IMR-90 (cell line): ENCODE data around the gene DUOX1. TPM values are rescaled to one million over a fixed set of nuclear protein-coding genes. Genes with fewer than 3 reads are reported as not detected.

Experiments
- ATAC-seq: fragments of 200-7000 bp; cut with Tn5 transposase; 2 replicates; pipeline ENCODE4 v1.9.1; 2020; ENCODE audit warnings: low read depth, mild to moderate bottlenecking, moderate library complexity
- BruUV-seq: library from RNA; stranded (reverse); fragments of 400-500 nt; replicated peaks from 2 replicates; lab custom pipeline; 2021; lab: Mats Ljungman, UMichigan
- CTCF ChIA-PET: fragments of 300-600 bp; formaldehyde crosslinking; extraction: SDS; loops from one replicate; lab custom pipeline; 2021; ENCODE audit warnings: antibody characterized with exemption; lab: Yijun Ruan, JAX
- POLR2A ChIA-PET: fragments of 300-600 bp; sonication (Branson Sonifier 250); formaldehyde crosslinking; loops from one replicate; lab custom pipeline; 2022; ENCODE audit warnings: antibody characterized with exemption; ENCODE audit not compliant: unreplicated experiment; lab: Charles Lee
- DNase-seq: peaks from one replicate; pipeline ENCODE4 v3.0.0; 2013
- H2AFZ ChIP-seq: replicated peaks from 2 replicates; pipeline ENCODE3; 2013; ENCODE audit warnings: low read length, mild to moderate bottlenecking; ENCODE audit not compliant: poor library complexity
- H2AK5ac ChIP-seq: 2 replicates; pipeline ENCODE4 v1.6.1; 2013; ENCODE audit warnings: low read depth, low read length, inconsistent platforms
- H2AK9ac ChIP-seq: replicated peaks from 2 replicates; pipeline ENCODE3; 2013; ENCODE audit warnings: mild to moderate bottlenecking, low read depth, low read length, moderate library complexity; ENCODE audit not compliant: poor library complexity
- H2BK120ac ChIP-seq: 2 replicates; pipeline ENCODE4 v1.6.1; 2013; ENCODE audit warnings: low read depth, low read length, inconsistent platforms
- H2BK15ac ChIP-seq: 3 replicates; pipeline ENCODE4 v1.6.1; 2013; ENCODE audit warnings: low read depth, low read length, inconsistent platforms
- H2BK20ac ChIP-seq: 2 replicates; pipeline ENCODE4 v1.6.1; 2013; ENCODE audit warnings: low read depth, mild to moderate bottlenecking, inconsistent platforms, low read length, moderate library complexity
- H2BK5ac ChIP-seq: 2 replicates; pipeline ENCODE4 v1.6.1; 2013; ENCODE audit warnings: mild to moderate bottlenecking, low read depth, low read length, inconsistent platforms; ENCODE audit not compliant: poor library complexity, severe bottlenecking
- H3K14ac ChIP-seq: replicated peaks from 2 replicates; pipeline ENCODE4 v1.6.1; 2013; ENCODE audit warnings: low read depth, low read length, inconsistent platforms
- H3K18ac ChIP-seq: 2 replicates; pipeline ENCODE4 v1.6.1; 2013; ENCODE audit warnings: low read depth, low read length, control low read depth
- H3K23ac ChIP-seq: 2 replicates; pipeline ENCODE4 v1.6.1; 2013; ENCODE audit warnings: low read depth, low read length, inconsistent platforms
- H3K27ac ChIP-seq: 2 replicates; pipeline ENCODE4 v1.5.1; 2013; ENCODE audit warnings: mild to moderate bottlenecking, control low read depth, low read length; ENCODE audit not compliant: insufficient read depth
- H3K27me3 ChIP-seq: 2 replicates; pipeline ENCODE4 v1.6.1; 2013; ENCODE audit warnings: low read length; ENCODE audit not compliant: control insufficient read depth, insufficient read depth
- H3K36me3 ChIP-seq: 2 replicates; pipeline ENCODE4 v1.6.1; 2013; ENCODE audit warnings: low read length, mixed read lengths; ENCODE audit not compliant: control insufficient read depth, insufficient read depth
- H3K4ac ChIP-seq: 2 replicates; pipeline ENCODE4 v1.6.1; 2013; ENCODE audit warnings: low read depth, low read length, inconsistent platforms
- H3K4me1 ChIP-seq: 2 replicates; pipeline ENCODE4 v1.6.1; 2013; ENCODE audit warnings: low read length, mixed read lengths; ENCODE audit not compliant: control insufficient read depth, insufficient read depth
- H3K4me2 ChIP-seq: 2 replicates; pipeline ENCODE4 v1.6.1; 2013; ENCODE audit warnings: low read depth, mild to moderate bottlenecking, control low read depth, low read length, moderate library complexity
- H3K4me3 ChIP-seq: 2 replicates; pipeline ENCODE4 v1.5.1; 2013; ENCODE audit warnings: low read depth, mild to moderate bottlenecking, control low read depth, low read length, moderate library complexity; ENCODE audit not compliant: insufficient read depth
- H3K56ac ChIP-seq: 2 replicates; pipeline ENCODE4 v1.6.1; 2013; ENCODE audit warnings: low read length, inconsistent platforms; ENCODE audit not compliant: insufficient read depth; ENCODE audit errors: extremely low read depth
- H3K79me1 ChIP-seq, 2 experiments: 2 replicates each; pipeline ENCODE4 v1.6.1; 2013; ENCODE audit warnings: low read length in 2 of 2, inconsistent platforms in 1 of 2, low read depth in 1 of 2
- H3K9ac ChIP-seq: 2 replicates; pipeline ENCODE4 v1.6.1; 2013; ENCODE audit warnings: low read depth, low read length, control low read depth
- H3K9me1 ChIP-seq: 2 replicates; pipeline ENCODE4 v1.6.1; 2013; ENCODE audit warnings: low read length, inconsistent platforms; ENCODE audit not compliant: insufficient read depth
- H3K9me3 ChIP-seq: 2 replicates; pipeline ENCODE4 v1.6.1; 2013; ENCODE audit warnings: low read length; ENCODE audit not compliant: control insufficient read depth, insufficient read depth
- H4K20me1 ChIP-seq: 2 replicates; pipeline ENCODE4 v1.6.1; 2013; ENCODE audit warnings: low read length, inconsistent platforms; ENCODE audit not compliant: insufficient read depth
- H4K5ac ChIP-seq: 2 replicates; pipeline ENCODE4 v1.6.1; 2013; ENCODE audit warnings: mild to moderate bottlenecking, low read depth, low read length, control low read depth
- H4K8ac ChIP-seq, 2 experiments: 2 replicates each; pipeline ENCODE4 v1.6.1; 2013; ENCODE audit warnings: low read depth in 2 of 2, low read length in 2 of 2, control low read depth in 1 of 2, inconsistent platforms in 1 of 2
- H4K91ac ChIP-seq: 2 replicates; pipeline ENCODE4 v1.6.1; 2013; ENCODE audit warnings: low read depth, low read length, inconsistent platforms; ENCODE audit not compliant: insufficient read depth
- FOS ChIP-seq: fragments of 150-350 bp; IDR thresholded peaks from 2 replicates; pipeline ENCODE4 v1.6.1; 2016; ENCODE audit warnings: low read depth, low read length
- WGBS, 2 experiments: methylation state at CpG; one replicate each; pipeline versions ENCODE4 v1.1.5 to v1.1.7; 2013; ENCODE audit warnings: missing lambda C conversion rate in 2 of 2; ENCODE audit not compliant: insufficient read length in 1 of 2; ENCODE audit errors: extremely low coverage in 2 of 2; 5-methylcytosine and 5-hydroxymethylcytosine counted together
- dilution Hi-C: fragments of 300-500 bp; cut with HindIII; formaldehyde crosslinking; loops from one replicate; pipeline ENCODE4 v1.14.3; 2018; ENCODE audit warnings: low sequenced_read_pairs; ENCODE audit not compliant: unreplicated experiment
- in situ Hi-C: fragments of 300-500 bp; cut with MboI; formaldehyde crosslinking; loops from 3 replicates; pipeline ENCODE4 v1.14.3; 2019; ENCODE audit warnings: low sequenced_read_pairs, inconsistent platforms, mixed read lengths
- intact Hi-C: fragments of 100-400 bp; cut with micrococcal nuclease; formaldehyde crosslinking; loops from 2 replicates; pipeline ENCODE4 v1.10.0; 2022
- polyA plus RNA-seq, 3 experiments: library from polyadenylated mRNA; depleted of rRNA; stranded (reverse); fragments of >200 nt; gene quantifications; 2 replicates each; pipeline ENCODE4 v1.2.3, GENCODE V29; 2012; ENCODE audit warnings: low replicate concordance in 1 of 3
- total RNA-seq: library from RNA; depleted of rRNA; stranded (reverse); fragments of >200 nt; gene quantifications from 2 replicates; pipeline ENCODE4 v1.2.3, GENCODE V29; 2012

DUOX1 gene
- total and polyA plus RNA-seq, 2 of the 4 experiments (the other 2 are of a cell fraction) = not detected

GRCh38 chr15:45174577-45174976 lies 44.8 kb downstream of the DUOX1 start:
- WGBS, 2 experiments = no CpG with 5 or more reads among the region's 2 CpGs
- dilution Hi-C loops = no loop called here
- no peak overlapping the region for H4K8ac ChIP-seq
- H3K79me1 ChIP-seq = no peaks in the 10 kb centered on the region
- H3K18ac ChIP-seq = no peak overlapping the region
- H2BK15ac ChIP-seq = no peak overlapping the region
- H4K5ac ChIP-seq = no peak overlapping the region
- H3K4me2 ChIP-seq = no peak overlapping the region
- no peak overlapping the region for H2AK9ac ChIP-seq
- intact Hi-C loops = no loop called here
- in situ Hi-C loops = no loop called here
- no peak overlapping the region for H4K91ac ChIP-seq
- H3K14ac ChIP-seq = no peak overlapping the region
- H3K9ac ChIP-seq = no peak overlapping the region
- ChIA-PET POLR2A (no interaction called here), CTCF (no interaction called here)
- DNase-seq (no peak), ATAC-seq (no peak)
- no peak overlapping the region for H3K4me3 ChIP-seq
- H3K23ac ChIP-seq = no peak overlapping the region
- H3K4ac ChIP-seq = no peak overlapping the region
- H3K9me3 ChIP-seq = no peaks in the 10 kb centered on the region
- H2BK5ac ChIP-seq = no peak overlapping the region
- TF ChIP-seq FOS = no peak
- no peaks in the 10 kb centered on the region for H3K9me1 ChIP-seq
- peaks cover 10% of the 10 kb centered on the region for H3K36me3 ChIP-seq
- H3K56ac ChIP-seq = no peak overlapping the region
- H3K27me3 ChIP-seq = no peaks in the 10 kb centered on the region
- no TSS peak for BruUV-seq
- no peak overlapping the region for H2BK20ac ChIP-seq
- no peak overlapping the region for H3K27ac ChIP-seq
- no peak overlapping the region for H2AK5ac ChIP-seq
- H3K4me1 ChIP-seq = no peaks in the 10 kb centered on the region
- no peak overlapping the region for H2BK120ac ChIP-seq
- no peaks in the 10 kb centered on the region; the same call in 1 of the 2 replicates for H4K20me1 ChIP-seq
- H2AFZ ChIP-seq = no peak overlapping the region
